ENCODE measurements around the gene CLSTN2. TPM values are rescaled to one million over a fixed set of nuclear protein-coding genes. Genes with fewer than 3 reads are reported as not detected.

CLSTN2 gene
- total and polyA plus RNA-seq, 2 of the 8 experiments (the other 6 are each of a cell fraction or from before 2014, with no cell fraction given): 0.39 to 0.52 TPM

- no peak for TF ChIP-seq CHD7 (IDR thresholded peaks at IDR 0.05; ENCODE audit: insufficient replicate concordance, low read length)
- no peak for TF ChIP-seq FOSL1 (IDR thresholded peaks at IDR 0.05; ENCODE audit: insufficient read depth, low read depth, low read length)
- no peak for TF ChIP-seq YY1 (IDR thresholded peaks at IDR 0.05; ENCODE audit: low read depth, low read length)
- TF ChIP-seq RXRA (IDR thresholded peaks at IDR 0.05; ENCODE audit: insufficient read depth, low read depth, low read length): no peak
- no peak for TF ChIP-seq TAF1 (IDR thresholded peaks at IDR 0.05; ENCODE audit: low read depth, low read length)
- TF ChIP-seq JUND (IDR thresholded peaks at IDR 0.05; ENCODE audit: low read length): no peak
- no peak for TF ChIP-seq RFX5 (IDR thresholded peaks at IDR 0.05; ENCODE audit: borderline replicate concordance, low read depth, low read length)
- TF ChIP-seq NRF1 (IDR thresholded peaks at IDR 0.05; ENCODE audit: low read depth, low read length): no peak
- TF ChIP-seq KDM5A (IDR thresholded peaks at IDR 0.05; ENCODE audit: low read length): no peak
- no peak for TF ChIP-seq TEAD4 (IDR thresholded peaks at IDR 0.05; ENCODE audit: low read depth, low read length)
- no peak for TF ChIP-seq GABPA (IDR thresholded peaks at IDR 0.05; ENCODE audit: borderline replicate concordance, insufficient read depth, low read length)
- TF ChIP-seq CBX8 (IDR thresholded peaks at IDR 0.05; ENCODE audit: borderline replicate concordance, low read depth, low read length): no peak
Observed at GRCh38 chr3:140403608-140404007, 468.6 kb downstream of the CLSTN2 start (continued).

Data from H1 (cell line).